Tibial artery (tissue), 4 donors: ENCODE measurements around the gene TES.

Experiments used
- DNase-seq, 2 donors: peaks; one replicate each; pipeline ENCODE4 v3.0.0-alpha.2; 2019
- H3K27ac ChIP-seq, 2 donors: fragments of 200-600 bp; sonication (generic) in 1 of 2; 1 replicate in 1 of 2; 2 replicates in 1 of 2; pipeline ENCODE4 v1.5.1; 2018 to 2019; ENCODE audit warnings: mild to moderate bottlenecking in 1 of 2
- H3K27me3 ChIP-seq, 2 donors: fragments of 200-600 bp; sonication (generic) in 1 of 2; one replicate each; pipeline versions ENCODE4 v1.5.1 to v1.6.0; 2016 to 2019
- H3K36me3 ChIP-seq, 3 donors: fragments of 200-600 bp; sonication (generic) in 2 of 3; one replicate each; pipeline ENCODE4 v1.5.1; 2016 to 2019; ENCODE audit warnings: mild to moderate bottlenecking in 2 of 3
- H3K4me1 ChIP-seq, 4 donors: fragments of 200-600 bp; sonication (generic) in 2 of 4; 1 replicate in 3 of 4; 2 replicates in 1 of 4; pipeline ENCODE4 v1.5.1; 2016 to 2019
- H3K4me3 ChIP-seq, 2 donors: fragments of 200-600 bp; sonication (generic) in 1 of 2; 1 replicate in 1 of 2; 2 replicates in 1 of 2; pipeline ENCODE4 v1.5.1; 2018 to 2019; ENCODE audit warnings: mild to moderate bottlenecking in 2 of 2
- H3K9me3 ChIP-seq, 3 donors: fragments of 200-600 bp; sonication (generic) in 1 of 3; one replicate each; pipeline ENCODE4 v1.5.1; 2016 to 2019
- CTCF ChIP-seq, 2 experiments: fragments of 200-600 bp in 1 of 2; fragments of 450-650 bp in 1 of 2; IDR thresholded peaks; one replicate each; pipeline ENCODE4 v1.5.1; 2017 to 2019; ENCODE audit warnings: antibody characterized with exemption in 2 of 2, mild to moderate bottlenecking in 1 of 2, moderate library complexity in 1 of 2
- intact Hi-C: fragments of 100-400 bp; cut with DNase I; formaldehyde crosslinking; loops from one replicate; pipeline ENCODE4 v1.15.0; 2023; ENCODE audit warnings: low total_unique reads

Gene TES

GRCh38 chr7:116165717-116166116 lies 44.6 kb upstream of the TES start:
- TF ChIP-seq CTCF (IDR thresholded peaks at IDR 0.05): no peak
- DNase-seq: no peak
- Histone ChIP-seq H3K4me3 (no peak overlapping the region), H3K4me1 (no peaks in the 10 kb centered on the region), H3K9me3 (no peaks in the 10 kb centered on the region), H3K27ac (no peak overlapping the region), H3K27me3 (no peaks in the 10 kb centered on the region), H3K36me3 (no peaks in the 10 kb centered on the region)
- intact Hi-C loops: no loop called here

GRCh38 chr7:116166156-116166555 lies 44.2 kb upstream of the TES start:
- intact Hi-C loops: no loop called here
- no peak for DNase-seq
- no peak overlapping the region for H3K27ac ChIP-seq
- no peaks in the 10 kb centered on the region for H3K4me1 ChIP-seq
- no peaks in the 10 kb centered on the region for H3K36me3 ChIP-seq
- no peaks in the 10 kb centered on the region for H3K27me3 ChIP-seq
- H3K4me3 ChIP-seq: no peak overlapping the region
- no peak for TF ChIP-seq CTCF (IDR thresholded peaks at IDR 0.05)
- no peaks in the 10 kb centered on the region for H3K9me3 ChIP-seq

- Histone ChIP-seq H3K27me3 (no peaks in the 10 kb centered on the region), H3K9me3 (no peaks in the 10 kb centered on the region), H3K27ac (no peak overlapping the region), H3K36me3 (no peaks in the 10 kb centered on the region), H3K4me1 (no peaks in the 10 kb centered on the region), H3K4me3 (no peak overlapping the region)
- intact Hi-C loops: no loop called here
- no peak for DNase-seq
- no peak for TF ChIP-seq CTCF (IDR thresholded peaks at IDR 0.05)
Measured at GRCh38 chr7:116167177-116167576, 43.2 kb upstream of the TES start.

GRCh38 chr7:116169060-116169459 lies 41.3 kb upstream of the TES start:
- no peaks in the 10 kb centered on the region for H3K36me3 ChIP-seq
- no peaks in the 10 kb centered on the region for H3K9me3 ChIP-seq
- H3K27me3 ChIP-seq: no peaks in the 10 kb centered on the region
- intact Hi-C loops: no loop called here
- H3K4me3 ChIP-seq: no peak overlapping the region
- no peak for DNase-seq
- peaks cover 0 to 6% (median 0%) of the 10 kb centered on the region in 4 donors for H3K4me1 ChIP-seq
- H3K27ac ChIP-seq: no peak overlapping the region
- TF ChIP-seq CTCF (IDR thresholded peaks at IDR 0.05): no peak

GRCh38 chr7:116170180-116170579 lies 40.2 kb upstream of the TES start:
- Histone ChIP-seq H3K4me3 (no peak overlapping the region), H3K27me3 (no peaks in the 10 kb centered on the region), H3K36me3 (no peaks in the 10 kb centered on the region), H3K27ac (no peak overlapping the region), H3K9me3 (no peaks in the 10 kb centered on the region), H3K4me1 (peaks cover 0 to 6% (median 0%) of the 10 kb centered on the region in 4 donors)
- intact Hi-C loops: loop anchor here (5.0 kb wide), 1 partner anchor 422 kb away; no protein-coding TSS in a partner anchor
- no peak for TF ChIP-seq CTCF (IDR thresholded peaks at IDR 0.05)
- no peak for DNase-seq

GRCh38 chr7:116171094-116171493 lies 39.2 kb upstream of the TES start:
- Histone ChIP-seq H3K4me1 (peaks cover 0 to 12% (median 0%) of the 10 kb centered on the region in 4 donors), H3K27ac (no peak overlapping the region), H3K4me3 (no peak overlapping the region), H3K36me3 (no peaks in the 10 kb centered on the region), H3K9me3 (no peaks in the 10 kb centered on the region), H3K27me3 (no peaks in the 10 kb centered on the region)
- intact Hi-C loops: loop anchor here (5.0 kb wide), 1 partner anchor 421 kb away; no protein-coding TSS in a partner anchor
- TF ChIP-seq CTCF (IDR thresholded peaks at IDR 0.05): no peak
- no peak for DNase-seq
